Esophagus squamous epithelium (tissue), 4 donors: ENCODE measurements around the gene C8B.

ENCODE experiments used
- POLR2A ChIP-seq, 4 donors: fragments of 450-650 bp; IDR thresholded peaks; one replicate each; pipeline ENCODE4 v1.6.1; 2017; ENCODE audit warnings: antibody characterized with exemption in 4 of 4, mild to moderate bottlenecking in 4 of 4, moderate library complexity in 3 of 4
- TF ChIP-seq, protein P1 (sequence below), 6 experiments: fragments of 450-650 bp in 4 of 6; fragments of 200-600 bp in 2 of 6; sonication (generic) in 2 of 6; IDR thresholded peaks; one replicate each; pipeline ENCODE4 v1.5.1; 2016 to 2019; ENCODE audit warnings: antibody characterized with exemption in 6 of 6, mild to moderate bottlenecking in 4 of 6, moderate library complexity in 4 of 6

- TF ChIP-seq, protein P1, sequence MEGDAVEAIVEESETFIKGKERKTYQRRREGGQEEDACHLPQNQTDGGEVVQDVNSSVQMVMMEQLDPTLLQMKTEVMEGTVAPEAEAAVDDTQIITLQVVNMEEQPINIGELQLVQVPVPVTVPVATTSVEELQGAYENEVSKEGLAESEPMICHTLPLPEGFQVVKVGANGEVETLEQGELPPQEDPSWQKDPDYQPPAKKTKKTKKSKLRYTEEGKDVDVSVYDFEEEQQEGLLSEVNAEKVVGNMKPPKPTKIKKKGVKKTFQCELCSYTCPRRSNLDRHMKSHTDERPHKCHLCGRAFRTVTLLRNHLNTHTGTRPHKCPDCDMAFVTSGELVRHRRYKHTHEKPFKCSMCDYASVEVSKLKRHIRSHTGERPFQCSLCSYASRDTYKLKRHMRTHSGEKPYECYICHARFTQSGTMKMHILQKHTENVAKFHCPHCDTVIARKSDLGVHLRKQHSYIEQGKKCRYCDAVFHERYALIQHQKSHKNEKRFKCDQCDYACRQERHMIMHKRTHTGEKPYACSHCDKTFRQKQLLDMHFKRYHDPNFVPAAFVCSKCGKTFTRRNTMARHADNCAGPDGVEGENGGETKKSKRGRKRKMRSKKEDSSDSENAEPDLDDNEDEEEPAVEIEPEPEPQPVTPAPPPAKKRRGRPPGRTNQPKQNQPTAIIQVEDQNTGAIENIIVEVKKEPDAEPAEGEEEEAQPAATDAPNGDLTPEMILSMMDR (IDR thresholded peaks at IDR 0.05) = no peak
- no peak for TF ChIP-seq POLR2A (IDR thresholded peaks at IDR 0.05)
Measured at GRCh38 chr1:57007472-57007871, 41.7 kb upstream of the C8B start.
